HG03135 (cell line): ENCODE data around the gene HSF5.
"Not testable (repeated sequence)": the region's sequence is repeated elsewhere in the genome, so short reads cannot be mapped to it uniquely, and the experiment has no call there.

Experiments
- ATAC-seq: cut with Tn5 transposase; IDR thresholded peaks from one replicate; pipeline ENCODE4 v1.9.1; 2021; ENCODE audit warnings: mild to moderate bottlenecking, moderate library complexity; ENCODE audit not compliant: unreplicated experiment

HSF5 gene

DNA sequence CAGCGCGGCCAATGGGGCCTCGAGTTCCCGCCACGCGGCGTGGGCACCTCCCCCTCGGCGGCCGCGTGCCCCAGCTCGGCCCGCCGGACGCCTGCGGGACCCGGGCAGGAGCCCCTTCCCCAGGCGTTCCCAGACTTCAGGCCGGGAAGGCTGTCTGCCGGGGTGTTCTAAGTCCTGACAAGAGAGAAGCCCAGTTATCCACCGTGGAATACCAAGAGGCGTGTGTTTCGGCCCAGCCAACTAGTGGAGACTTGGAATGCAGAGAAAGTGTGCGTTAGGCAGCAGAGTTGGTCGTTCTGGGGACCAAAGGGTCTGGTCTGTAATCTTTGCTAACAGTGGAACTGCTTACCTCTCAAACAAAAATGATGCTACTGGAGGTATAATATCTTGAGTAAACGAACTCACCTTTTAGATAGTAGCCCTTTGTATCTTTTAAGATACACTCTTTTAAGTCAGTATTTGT is 251 bp upstream of the HSF5 start:
- ATAC-seq: no peak

DNA sequence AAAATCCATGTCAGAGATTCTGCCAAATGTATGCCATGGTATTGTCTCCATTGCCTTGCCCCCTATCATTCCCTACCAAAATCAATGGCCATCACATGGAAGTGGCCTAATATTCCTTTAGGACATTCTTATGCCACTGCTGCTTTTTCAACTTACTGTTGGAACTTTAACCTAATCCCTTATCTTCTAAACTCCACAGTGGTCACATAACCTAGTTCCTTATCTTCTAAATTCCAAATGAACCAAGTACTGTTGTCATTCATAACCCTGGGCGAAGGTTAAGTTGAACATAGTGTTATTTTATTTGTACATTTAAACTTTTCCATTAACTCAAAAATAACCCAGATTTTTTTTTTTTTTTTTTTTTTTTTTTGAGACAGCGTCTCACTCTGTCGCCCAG is 3.6 kb downstream of the HSF5 start:
- no peak for ATAC-seq

DNA sequence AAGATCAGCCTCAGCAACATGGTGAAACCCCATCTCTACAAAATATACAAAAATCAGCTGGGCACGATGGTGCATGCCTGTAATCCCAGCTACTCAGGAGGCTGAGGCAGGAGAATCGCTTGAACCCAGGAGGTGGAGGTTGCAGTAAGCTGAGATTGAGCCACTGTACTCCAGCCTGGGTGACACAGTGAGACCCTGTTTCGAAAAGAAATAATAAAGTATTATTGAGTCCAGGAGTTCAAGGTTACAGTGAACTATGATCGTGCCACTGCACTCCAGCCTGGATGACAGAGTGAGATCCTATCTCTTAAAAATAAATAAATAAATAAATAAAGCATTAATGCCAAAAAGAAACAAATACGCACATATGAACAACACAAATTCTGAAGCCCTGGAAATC is 6.4 kb downstream of the HSF5 start:
- ATAC-seq: not testable (repeated sequence)

DNA sequence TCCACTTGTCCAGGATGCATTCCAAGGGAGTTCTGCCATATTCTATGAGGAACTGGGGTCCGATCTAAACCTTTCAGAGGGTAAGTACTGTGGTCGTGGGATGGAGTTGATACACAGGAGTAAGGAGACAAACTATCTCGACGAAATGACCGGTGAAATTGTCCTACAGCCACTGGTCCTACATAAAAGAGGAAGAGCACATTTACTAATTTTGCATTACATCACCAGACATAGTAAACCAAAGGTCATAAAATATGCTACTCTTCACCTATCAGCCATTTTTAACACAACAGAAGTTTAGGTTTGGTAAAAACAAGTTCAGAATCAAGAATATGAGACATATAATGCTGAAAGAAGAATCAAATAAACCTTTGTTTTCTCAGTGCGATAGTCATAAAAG is 8.1 kb downstream of the HSF5 start:
- ATAC-seq: no peak

DNA sequence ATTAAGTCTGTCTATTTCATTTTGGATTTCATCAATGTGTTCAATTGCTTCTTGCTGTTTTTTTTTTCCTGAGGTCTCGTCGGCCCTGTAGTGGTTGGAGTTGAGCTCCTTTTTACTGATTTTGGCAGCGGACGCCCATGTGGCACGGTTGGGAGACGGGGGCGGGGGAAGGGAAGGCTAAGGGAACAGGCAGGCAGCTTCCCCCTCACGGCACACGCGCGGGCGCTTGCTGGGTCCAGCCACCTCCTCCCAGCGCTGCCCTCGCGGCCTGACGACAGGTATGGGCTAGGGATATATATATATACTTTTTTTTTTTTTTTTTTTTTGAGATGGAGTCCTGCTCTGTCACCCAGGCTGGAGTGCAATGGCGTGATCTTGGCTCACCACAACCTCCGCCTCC is 11.4 kb downstream of the HSF5 start:
- ATAC-seq: no peak

DNA sequence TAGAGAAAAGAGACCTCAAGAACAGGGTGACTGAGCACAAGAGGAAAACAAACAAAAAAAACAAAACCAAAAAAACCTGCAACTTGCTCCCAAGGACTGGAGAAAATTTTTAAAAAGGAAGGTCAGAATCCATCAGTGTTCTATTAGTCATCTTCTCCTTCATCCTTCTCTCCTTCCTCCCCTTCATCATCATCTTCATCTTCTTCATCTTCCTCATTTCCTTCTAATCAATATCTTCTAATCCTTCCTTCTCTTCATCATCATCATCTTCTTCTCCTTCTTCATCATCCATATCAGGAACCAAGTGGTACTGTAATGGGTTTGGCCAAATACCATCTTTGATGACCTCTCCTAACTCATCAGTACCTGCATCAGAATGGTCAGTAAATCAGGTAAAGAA is 12.2 kb downstream of the HSF5 start:
- no peak for ATAC-seq

DNA sequence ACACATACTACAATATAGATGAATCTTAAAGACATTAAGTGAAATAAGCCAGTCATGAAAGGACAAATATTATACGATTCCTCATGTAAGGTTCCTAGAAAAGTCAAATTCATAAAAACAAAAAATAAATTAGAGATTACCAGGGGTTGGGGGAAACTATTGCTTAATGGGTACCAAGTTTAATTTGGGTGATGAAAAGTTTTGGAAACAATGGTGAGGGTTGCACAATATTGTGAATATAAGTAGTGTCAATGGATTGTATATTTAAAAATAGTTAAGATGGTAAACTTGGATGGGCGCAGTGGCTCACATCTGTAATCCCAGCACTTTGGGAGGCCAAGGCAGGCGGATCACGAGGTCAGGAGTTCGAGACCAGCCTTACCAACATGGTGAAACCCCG is 17.9 kb downstream of the HSF5 start:
- no peak for ATAC-seq

DNA sequence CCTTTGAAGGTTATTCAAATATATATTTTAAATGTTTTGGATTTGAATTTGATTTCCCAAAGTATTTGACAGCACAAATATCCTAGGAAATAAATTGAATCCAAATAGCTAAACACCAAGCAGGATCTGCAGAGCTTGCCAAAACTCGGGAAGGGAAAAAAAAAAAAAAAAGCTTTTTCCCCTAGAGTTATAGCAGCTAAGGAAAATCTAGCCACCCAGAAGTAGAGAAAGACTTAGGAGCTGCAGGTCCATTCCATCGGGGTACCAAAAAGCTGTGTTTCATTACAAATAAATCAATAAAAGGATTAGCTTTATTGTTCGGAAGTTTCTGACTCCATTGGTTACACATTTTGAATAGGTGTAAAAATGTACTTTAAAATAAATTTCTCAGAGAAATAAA is 19.3 kb downstream of the HSF5 start:
- ATAC-seq: no peak

DNA sequence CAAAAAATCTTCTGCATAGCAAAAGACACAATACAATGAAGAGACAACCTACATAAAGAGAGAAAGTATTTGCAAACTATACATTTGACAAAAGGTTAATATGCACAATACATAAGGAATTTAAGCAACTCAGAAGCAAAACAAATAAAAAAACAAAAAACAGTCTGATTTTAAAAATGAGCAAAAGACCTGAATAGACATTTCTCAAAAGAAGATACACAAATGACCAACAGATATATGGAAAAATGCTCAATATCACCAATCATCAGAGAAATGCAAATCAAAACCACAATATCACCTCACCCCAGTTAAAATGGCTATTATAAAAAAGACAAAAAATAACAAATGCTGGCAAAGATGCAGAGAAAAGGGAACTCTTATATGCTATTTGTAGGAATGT is 32.7 kb downstream of the HSF5 start:
- ATAC-seq: no peak

DNA sequence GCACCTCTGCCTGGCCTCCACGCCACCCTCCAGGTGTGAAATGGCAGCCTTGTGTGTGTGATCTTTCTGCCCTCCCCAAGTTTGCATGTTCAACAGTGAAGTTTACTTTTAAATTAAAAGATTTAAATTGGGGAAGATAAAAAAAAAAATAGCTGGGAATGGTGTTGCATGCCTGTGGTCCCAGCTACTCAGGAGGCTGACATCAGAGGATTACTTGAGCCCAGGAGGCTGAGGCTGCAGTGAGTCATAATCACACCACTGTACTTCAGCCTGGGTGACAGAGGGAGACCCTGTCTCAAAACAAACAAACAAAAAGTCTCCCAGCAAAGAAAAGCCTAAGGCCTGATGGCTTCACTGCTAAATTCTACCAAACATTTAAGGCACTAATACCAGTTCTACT is 35.5 kb downstream of the HSF5 start:
- no peak for ATAC-seq

DNA sequence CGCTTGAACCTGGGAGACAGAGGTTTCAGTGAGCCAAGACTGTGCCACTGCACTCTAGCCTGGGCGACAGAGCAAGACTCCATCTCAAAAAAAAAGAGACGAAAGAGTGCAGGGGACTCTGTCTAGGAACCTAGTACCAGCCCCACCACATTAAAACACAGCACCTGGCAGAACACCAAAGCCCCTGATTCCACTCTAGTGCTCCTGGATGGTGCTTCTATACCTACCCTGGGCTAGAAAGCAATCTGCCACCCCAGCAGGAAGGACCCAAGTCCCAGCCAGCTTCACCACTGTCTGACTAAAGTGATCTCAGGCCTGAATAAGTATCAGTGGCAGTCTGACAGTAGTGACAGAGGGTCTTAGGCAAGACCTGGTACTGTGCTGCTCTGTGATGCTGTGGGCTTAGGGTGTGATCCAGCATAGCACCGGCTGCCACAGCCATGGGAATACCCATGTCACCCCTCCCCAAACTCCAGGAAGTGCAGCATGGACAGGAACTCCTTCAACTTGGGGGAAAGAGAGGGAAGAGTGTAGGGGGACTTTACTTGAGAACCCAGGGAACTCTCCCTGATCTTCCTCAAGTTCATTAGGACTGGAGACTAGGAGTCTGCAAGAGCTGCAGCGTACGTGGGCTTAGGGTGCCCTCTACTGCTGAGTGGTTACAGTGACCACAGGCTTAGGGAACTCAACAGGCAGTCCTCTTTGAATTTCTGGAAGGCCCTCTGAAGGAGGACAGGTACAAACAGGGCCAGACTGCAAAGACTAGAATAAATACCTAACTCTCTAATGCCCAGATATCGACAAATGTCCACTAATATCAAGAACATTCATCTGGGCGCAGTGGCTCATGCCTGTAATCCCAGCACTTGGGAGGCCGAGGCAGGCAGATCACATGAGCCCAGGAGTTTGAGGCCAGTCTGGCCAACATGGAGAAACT is 40.9 kb downstream of the HSF5 start:
- no peak for ATAC-seq

DNA sequence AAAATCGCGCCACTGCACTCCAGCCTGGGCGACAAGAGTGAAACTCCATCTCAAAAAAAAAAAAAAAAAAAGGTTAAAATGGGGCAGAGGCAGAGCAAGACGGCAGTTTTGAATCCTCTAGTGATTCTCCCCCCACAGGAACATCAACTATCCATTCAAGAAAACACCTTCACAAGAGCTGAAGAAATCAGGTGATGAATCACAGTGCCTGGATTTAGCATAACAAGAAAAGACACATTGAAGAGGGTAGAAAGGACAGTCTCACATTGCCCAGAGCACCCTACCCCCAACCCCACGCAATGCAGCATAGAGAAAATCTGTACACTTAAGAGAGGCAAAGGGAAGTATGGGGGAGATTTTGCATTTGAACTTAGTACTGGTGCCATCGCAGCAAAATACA is 42.1 kb downstream of the HSF5 start:
- no peak for ATAC-seq

DNA sequence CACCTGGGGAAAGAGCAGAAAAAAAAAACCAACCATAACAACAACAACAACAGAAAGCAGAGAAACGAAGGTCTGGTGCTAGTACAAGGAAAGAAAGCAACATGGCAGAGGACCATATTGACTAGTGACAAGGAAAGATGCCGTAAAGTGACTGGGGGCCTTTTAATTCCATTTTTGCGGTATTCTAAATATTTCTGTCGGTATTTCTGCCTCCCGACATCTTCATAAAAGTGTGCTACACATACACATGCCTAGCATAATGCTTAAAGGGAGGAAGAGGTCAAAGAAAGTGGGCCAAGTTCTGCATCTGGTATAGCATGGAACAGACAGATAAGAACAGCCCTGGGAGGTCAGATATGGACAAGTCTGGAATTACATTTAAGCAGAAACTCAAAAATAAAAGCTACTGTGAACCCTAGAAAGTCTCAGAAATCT is 51.4 kb downstream of the HSF5 start:
- ATAC-seq: no peak

DNA sequence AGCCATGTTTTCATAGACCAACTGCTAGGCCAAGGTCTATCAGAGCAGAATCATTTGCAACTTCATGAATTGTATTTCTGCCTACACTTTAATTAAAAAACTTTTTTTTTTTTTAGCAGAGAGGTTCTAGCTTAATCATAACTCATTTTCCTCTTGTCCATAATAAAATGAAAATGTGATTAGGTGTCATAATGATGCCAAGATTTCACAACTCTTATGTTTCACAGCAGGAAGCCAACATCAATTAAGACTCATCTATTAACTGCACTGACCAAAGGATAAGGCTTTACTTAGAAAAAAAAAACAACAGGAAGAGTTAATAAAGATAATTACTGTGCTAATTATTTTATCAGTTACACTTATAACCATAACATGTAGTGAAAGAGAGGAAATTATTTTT is 52.0 kb downstream of the HSF5 start:
- no peak for ATAC-seq

DNA sequence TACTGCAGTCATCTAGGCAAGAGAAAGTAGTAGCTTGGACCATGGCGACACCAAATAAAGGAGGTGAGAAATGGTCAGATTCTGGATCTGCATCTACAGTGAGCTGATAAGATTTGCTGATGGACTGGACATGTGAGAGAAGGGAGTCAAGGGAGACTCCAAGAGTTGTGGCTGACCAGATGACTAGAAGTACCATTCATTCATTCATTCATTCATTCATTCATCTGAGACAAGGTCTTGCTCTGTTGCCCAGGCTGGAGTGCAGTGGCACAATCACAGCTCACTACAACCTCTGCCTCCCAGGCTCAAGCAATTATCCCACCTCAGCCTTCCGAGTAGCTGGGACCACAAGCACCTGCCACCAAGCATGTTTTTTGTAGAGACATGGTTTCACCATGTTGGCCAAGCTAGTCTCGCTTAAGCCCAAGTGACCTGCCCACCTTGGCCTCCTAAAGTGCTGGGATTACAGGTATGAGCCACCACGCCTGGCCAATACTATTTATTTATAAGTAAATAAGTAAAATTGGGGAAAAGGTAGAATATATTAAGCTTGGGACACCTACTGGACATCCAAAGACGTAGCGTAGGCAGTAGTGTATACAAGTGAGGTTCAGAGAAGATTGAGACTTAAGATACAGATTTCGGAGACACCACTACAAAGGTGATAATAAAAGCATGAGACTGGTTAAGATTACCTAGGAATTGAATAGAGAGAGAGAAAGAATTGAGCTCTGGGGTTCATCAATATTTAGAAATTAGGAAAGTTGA is 55.2 kb downstream of the HSF5 start:
- no peak for ATAC-seq

DNA sequence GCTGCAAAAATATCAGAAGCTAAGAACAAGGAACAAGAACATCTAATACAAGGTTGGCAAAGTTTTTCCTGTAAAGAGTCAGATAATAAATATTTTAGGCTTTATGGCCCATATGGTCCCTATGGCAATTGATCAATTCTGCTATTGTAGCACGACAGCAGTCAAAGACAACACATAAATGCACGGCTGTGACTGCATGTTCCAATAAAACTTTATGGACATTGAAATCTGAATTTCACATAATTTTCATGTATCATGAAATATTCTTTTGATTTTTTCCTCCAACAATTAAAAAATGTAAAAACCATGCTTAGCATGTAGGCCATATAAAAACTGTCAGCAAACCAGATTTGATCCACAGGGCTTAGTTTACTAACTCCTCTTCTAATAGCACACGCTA is 60.4 kb downstream of the HSF5 start:
- no peak for ATAC-seq

DNA sequence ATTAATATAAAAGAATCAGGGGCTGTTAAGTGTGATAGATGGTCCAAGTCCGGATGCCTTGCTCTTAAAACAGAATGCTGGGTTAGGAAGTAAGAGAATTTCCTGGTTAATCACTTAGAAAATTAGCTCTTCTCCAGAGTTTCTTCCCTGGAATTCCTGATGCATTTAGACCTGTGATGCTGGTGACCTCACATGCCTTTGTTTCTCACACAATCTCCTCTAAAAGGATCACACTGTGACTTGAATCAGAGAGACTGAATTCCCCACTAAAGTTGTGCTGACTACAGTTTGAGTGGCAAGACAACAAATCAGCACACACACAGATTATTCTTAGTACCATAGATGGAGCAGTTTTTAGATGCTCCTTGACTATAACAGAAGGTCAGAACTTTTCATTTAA is 66.5 kb downstream of the HSF5 start:
- ATAC-seq: no peak

DNA sequence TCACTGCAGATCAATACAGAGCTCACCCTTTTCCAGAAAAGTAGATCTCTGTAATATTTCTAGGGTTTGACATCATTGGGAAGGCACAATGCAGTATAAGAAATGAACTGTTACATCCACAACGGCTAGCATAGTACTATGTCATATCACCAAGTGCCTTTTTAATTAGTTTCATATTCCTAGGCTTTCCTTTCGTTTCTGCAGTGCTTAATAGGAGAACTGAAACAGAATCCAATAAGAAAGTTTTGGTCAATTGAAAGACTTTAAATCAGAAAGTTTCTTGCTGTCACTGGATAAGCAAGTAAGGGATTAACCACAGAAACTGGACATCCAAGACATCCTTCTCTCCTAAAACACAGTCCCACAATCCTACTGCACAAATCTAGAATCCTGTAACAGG is 67.4 kb downstream of the HSF5 start:
- no peak for ATAC-seq

DNA sequence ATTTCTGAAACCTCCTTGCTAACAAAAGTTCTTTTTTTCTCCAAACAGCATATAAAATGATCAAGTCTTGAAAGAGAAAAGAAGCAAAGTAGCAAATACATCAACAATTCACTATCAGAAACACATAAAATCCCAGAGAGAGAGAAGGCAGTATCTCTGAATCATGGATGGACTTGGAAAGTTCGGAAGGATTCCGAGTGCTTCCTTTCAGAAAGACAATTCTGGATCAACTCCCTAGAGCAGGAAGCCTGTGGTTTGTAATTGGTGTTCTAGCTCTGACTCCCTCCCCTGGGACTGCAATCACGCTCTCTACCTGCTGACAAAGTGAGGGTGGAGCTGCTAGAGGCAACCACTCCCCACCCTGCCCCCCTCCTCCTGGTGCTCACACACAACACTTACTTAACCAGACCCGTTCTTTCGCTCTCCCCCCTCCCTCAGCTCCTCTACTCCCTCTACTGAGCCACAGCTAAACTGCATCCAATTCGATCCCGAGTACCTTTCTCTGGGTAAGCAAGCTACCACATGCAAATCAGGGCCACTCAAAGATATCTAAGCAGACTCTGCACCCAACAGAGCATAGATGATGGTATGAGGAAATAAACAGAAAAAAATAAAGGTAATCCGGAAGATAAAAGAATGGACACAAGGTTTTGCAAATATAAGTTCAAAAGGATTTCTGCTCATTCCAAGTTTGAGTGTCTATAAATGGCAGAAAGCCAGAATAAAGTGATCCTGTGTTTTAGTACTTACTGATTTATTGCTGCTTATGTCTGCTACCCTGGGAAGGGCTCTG is 70.7 kb downstream of the HSF5 start, which contains the start of gene RNF43:
TSS of gene RNF43 (minus strand) at position 235 of the 793 bp plus-strand sequence. CDS start 1,957 bp downstream, outside the sequence.
- peak; percentile 97 for ATAC-seq

DNA sequence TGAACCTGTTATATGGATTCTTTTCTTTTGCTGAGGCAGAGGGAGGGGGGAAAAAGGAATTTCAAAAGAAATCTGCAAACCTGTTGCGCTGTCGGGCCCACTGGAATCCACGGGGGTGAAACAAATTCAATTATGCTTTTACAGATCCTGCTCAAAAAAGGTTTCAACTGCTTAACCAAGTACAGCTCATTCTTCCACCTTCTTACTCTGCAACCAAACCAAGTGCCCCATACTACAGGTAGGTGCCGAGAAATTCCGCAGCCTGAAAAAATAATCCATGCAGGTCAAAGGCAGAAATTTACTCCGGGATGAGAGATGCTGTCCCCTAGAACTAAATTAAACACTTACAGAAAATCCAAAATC is 71.3 kb downstream of the HSF5 start:
- no peak for ATAC-seq

DNA sequence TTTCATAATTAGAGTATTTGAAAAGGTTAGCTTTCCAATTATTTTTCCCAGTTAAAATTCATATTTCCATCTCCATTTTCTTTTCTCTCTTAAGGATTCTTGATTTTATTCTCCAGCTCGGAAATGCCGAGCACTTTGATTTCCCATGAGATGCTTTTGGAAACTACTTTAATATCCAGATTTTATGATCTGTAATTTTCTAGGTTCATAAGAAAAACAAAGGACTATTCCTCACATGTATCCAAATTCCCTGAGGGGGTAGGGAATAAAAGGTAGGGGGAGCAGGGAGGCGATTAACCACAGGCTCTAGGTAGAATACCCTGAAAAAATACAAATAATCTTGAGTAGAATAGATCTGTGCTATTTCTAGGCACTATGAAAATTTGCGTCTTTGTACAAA is 71.8 kb downstream of the HSF5 start:
- ATAC-seq: no peak
